OCI-LY3 (cell line): ENCODE measurements around the gene ADAMTS10.

ENCODE experiments used
- CTCF ChIP-seq: fragments of 200-600, 300-600 bp; sonication (generic); IDR thresholded peaks from 2 replicates; pipeline ENCODE4 v1.5.1; 2014; ENCODE audit warnings: antibody characterized with exemption, low read length, low read depth
- EZH2phosphoT487 ChIP-seq: fragments of 200-600 bp; shearing (Covaris generic); IDR thresholded peaks from 2 replicates; pipeline ENCODE4 v1.6.1; 2018; ENCODE audit warnings: antibody characterized with exemption, mixed run types, low read depth

- TF ChIP-seq CTCF (no peak), EZH2phosphoT487 (no peak)
Observed at GRCh38 chr19:8655340-8655709, 44.8 kb upstream of the ADAMTS10 start.
